Endothelial cell of umbilical vein (primary cell): ENCODE measurements around the gene NF1. TPM values are rescaled to one million over a fixed set of nuclear protein-coding genes. Genes with fewer than 3 reads are reported as not detected.

Experiments used
- BruUV-seq: library from RNA; stranded (reverse); fragments of 400-500 nt; replicated peaks from 2 replicates; lab custom pipeline; 2021; lab: Mats Ljungman, UMichigan
- CTCF ChIA-PET: fragments of 300-600, 350-600 bp; sonication (Branson Sonifier 250); formaldehyde crosslinking; loops from one replicate; lab custom pipeline; 2021; ENCODE audit warnings: antibody characterized with exemption, inconsistent platforms; lab: Charles Lee
- POLR2A ChIA-PET: fragments of 300-600, 350-600 bp; sonication (Branson Sonifier 250); formaldehyde crosslinking; loops from one replicate; lab custom pipeline; 2021; ENCODE audit warnings: antibody characterized with exemption, inconsistent platforms; lab: Charles Lee
- DNase-seq: peaks from one replicate; pipeline ENCODE4 v3.0.0-alpha.2; 2011; ENCODE audit warnings: low read depth, low spot score
- FAIRE-seq: peaks from 2 replicates; lab custom pipeline; 2011; peaks lifted over from hg19 to GRCh38; lab: Jason Lieb, UNC
- H2AFZ ChIP-seq: 2 replicates; pipeline ENCODE4 v1.6.0; 2012; ENCODE audit warnings: low read depth, low read length, control low read depth, inconsistent platforms
- H3K27ac ChIP-seq: 2 replicates; pipeline ENCODE4 v1.5.1; 2011; ENCODE audit warnings: low read depth, mild to moderate bottlenecking, control low read depth, low read length, moderate library complexity; ENCODE audit not compliant: insufficient read depth
- H3K27me3 ChIP-seq, 2 experiments: 2 replicates each; pipeline versions ENCODE4 v1.6.0 to v1.6.1; 2011; ENCODE audit warnings: low read length in 2 of 2, mixed read lengths in 1 of 2; ENCODE audit not compliant: control insufficient read depth in 2 of 2, insufficient read depth in 2 of 2
- H3K36me3 ChIP-seq, 2 experiments: 2 replicates in 1 of 2; 3 replicates in 1 of 2; pipeline ENCODE4 v1.5.1; 2011; ENCODE audit warnings: low read length in 2 of 2, mild to moderate bottlenecking in 1 of 2, moderate library complexity in 1 of 2; ENCODE audit not compliant: control insufficient read depth in 2 of 2, insufficient read depth in 2 of 2; ENCODE audit errors: extremely low read depth in 1 of 2
- H3K4me1 ChIP-seq: 3 replicates; pipeline ENCODE4 v1.5.1; 2011; ENCODE audit warnings: mild to moderate bottlenecking, low read length; ENCODE audit not compliant: control insufficient read depth, insufficient read depth; ENCODE audit errors: extremely low read depth
- H3K4me2 ChIP-seq: 2 replicates; pipeline ENCODE4 v1.6.1; 2011; ENCODE audit warnings: low read length, control low read depth, mixed read lengths; ENCODE audit not compliant: insufficient read depth
- H3K4me3 ChIP-seq, 3 experiments: fragments of 200-600 bp in 1 of 3; sonication (generic), shearing (Covaris generic) in 1 of 3; replicated peaks in 1 of 3; 2 replicates each; pipeline ENCODE4 v1.5.1; 2011 to 2016; ENCODE audit warnings: control low read depth in 3 of 3, low read length in 3 of 3, mild to moderate bottlenecking in 2 of 3, inconsistent platforms in 1 of 3, low read depth in 1 of 3, moderate library complexity in 1 of 3; ENCODE audit not compliant: insufficient read depth in 1 of 3
- H3K79me2 ChIP-seq: 2 replicates; pipeline ENCODE4 v1.6.0; 2012; ENCODE audit warnings: low read length, inconsistent platforms; ENCODE audit not compliant: control insufficient read depth, insufficient read depth
- H3K9ac ChIP-seq: replicated peaks from 2 replicates; pipeline ENCODE3; 2011; ENCODE audit warnings: low read length, control low read depth; ENCODE audit not compliant: insufficient read depth; ENCODE audit errors: extremely low read depth
- H3K9me1 ChIP-seq: replicated peaks from 3 replicates; pipeline ENCODE4 v1.6.0; 2011; ENCODE audit warnings: mild to moderate bottlenecking, low read length; ENCODE audit not compliant: control insufficient read depth, insufficient read depth; ENCODE audit errors: extremely low read depth
- H3K9me3 ChIP-seq: replicated peaks from 2 replicates; pipeline ENCODE4 v1.5.1; 2012; ENCODE audit warnings: low read length, inconsistent platforms; ENCODE audit not compliant: control insufficient read depth, insufficient read depth
- H4K20me1 ChIP-seq: replicated peaks from 2 replicates; pipeline ENCODE3; 2011; ENCODE audit warnings: mild to moderate bottlenecking, low read length; ENCODE audit not compliant: control insufficient read depth, insufficient read depth; ENCODE audit errors: extremely low read depth
- EZH2 ChIP-seq: IDR thresholded peaks from 2 replicates; pipeline ENCODE4 v1.6.1; 2012; ENCODE audit warnings: borderline replicate concordance, low read depth, mild to moderate bottlenecking, moderate library complexity, low read length, inconsistent platforms; ENCODE audit not compliant: severe bottlenecking
- FOS ChIP-seq: IDR thresholded peaks from 2 replicates; pipeline ENCODE4 v1.6.1; 2011; ENCODE audit warnings: mild to moderate bottlenecking, low read length, moderate library complexity, borderline replicate concordance; ENCODE audit not compliant: insufficient read depth
- GATA2 ChIP-seq: IDR thresholded peaks from 2 replicates; pipeline ENCODE4 v1.7.0; 2011; ENCODE audit warnings: low read depth, mild to moderate bottlenecking, moderate library complexity, mixed read lengths, low read length; ENCODE audit not compliant: insufficient read length, insufficient read depth
- JUN ChIP-seq: IDR thresholded peaks from 2 replicates; pipeline ENCODE4 v1.6.1; 2011; ENCODE audit warnings: borderline replicate concordance, low read depth; ENCODE audit not compliant: insufficient read length, insufficient read depth
- MAX ChIP-seq: IDR thresholded peaks from 2 replicates; pipeline ENCODE4 v1.6.1; 2011; ENCODE audit not compliant: insufficient read depth, insufficient read length
- MYC ChIP-seq: IDR thresholded peaks from one replicate; pipeline ENCODE4 v1.6.1; 2011; ENCODE audit warnings: mild to moderate bottlenecking, low read depth, low read length
- POLR2A ChIP-seq: IDR thresholded peaks from 2 replicates; pipeline ENCODE4 v1.6.1; 2012; ENCODE audit warnings: low read depth, mild to moderate bottlenecking, control low read depth, low read length
- POLR2AphosphoS5 ChIP-seq: IDR thresholded peaks from 2 replicates; pipeline ENCODE4 v1.6.1; 2012; ENCODE audit warnings: low read depth, mild to moderate bottlenecking, control low read depth, low read length, moderate library complexity; ENCODE audit not compliant: insufficient read depth
- dilution Hi-C: fragments of 300-500 bp; cut with MboI; formaldehyde crosslinking; loops from one replicate; pipeline ENCODE4 v1.15.0; 2019; ENCODE audit warnings: low sequenced_read_pairs; ENCODE audit not compliant: extremely low pct_ligation_motif_present
- intact Hi-C: fragments of 100-400 bp; cut with micrococcal nuclease; formaldehyde crosslinking; loops from one replicate; pipeline ENCODE4 v1.10.0; 2022
- polyA plus RNA-seq, 4 experiments: library from polyadenylated mRNA; depleted of rRNA in 3 of 4; stranded (reverse) in 3 of 4; unstranded in 1 of 4; fragments of >200 nt; gene quantifications; 2 replicates each; pipeline versions ENCODE4 v1.2.1 to v1.2.3, GENCODE V29; 2011 to 2012; ENCODE audit warnings: missing spikeins in 1 of 4
- total RNA-seq: library from RNA; stranded (reverse); gene quantifications from 2 replicates; pipeline ENCODE4 v1.2.3, GENCODE V29; 2021
- TF ChIP-seq, protein P1 (sequence below), 2 donors: IDR thresholded peaks; 1 replicate in 1 of 2; 2 replicates in 1 of 2; pipeline ENCODE4 v1.5.1; 2011; ENCODE audit warnings: low read length in 2 of 2, mild to moderate bottlenecking in 2 of 2, moderate library complexity in 2 of 2, control low read depth in 1 of 2, inconsistent platforms in 1 of 2, low read depth in 1 of 2; ENCODE audit not compliant: insufficient read depth in 1 of 2; ENCODE audit errors: extremely low read depth in 1 of 2

NF1 gene
- total and polyA plus RNA-seq, 2 donors (not counting 3 experiments of a cell fraction or from before 2014, with no cell fraction given), result 13.7 to 42.4 TPM

DNA sequence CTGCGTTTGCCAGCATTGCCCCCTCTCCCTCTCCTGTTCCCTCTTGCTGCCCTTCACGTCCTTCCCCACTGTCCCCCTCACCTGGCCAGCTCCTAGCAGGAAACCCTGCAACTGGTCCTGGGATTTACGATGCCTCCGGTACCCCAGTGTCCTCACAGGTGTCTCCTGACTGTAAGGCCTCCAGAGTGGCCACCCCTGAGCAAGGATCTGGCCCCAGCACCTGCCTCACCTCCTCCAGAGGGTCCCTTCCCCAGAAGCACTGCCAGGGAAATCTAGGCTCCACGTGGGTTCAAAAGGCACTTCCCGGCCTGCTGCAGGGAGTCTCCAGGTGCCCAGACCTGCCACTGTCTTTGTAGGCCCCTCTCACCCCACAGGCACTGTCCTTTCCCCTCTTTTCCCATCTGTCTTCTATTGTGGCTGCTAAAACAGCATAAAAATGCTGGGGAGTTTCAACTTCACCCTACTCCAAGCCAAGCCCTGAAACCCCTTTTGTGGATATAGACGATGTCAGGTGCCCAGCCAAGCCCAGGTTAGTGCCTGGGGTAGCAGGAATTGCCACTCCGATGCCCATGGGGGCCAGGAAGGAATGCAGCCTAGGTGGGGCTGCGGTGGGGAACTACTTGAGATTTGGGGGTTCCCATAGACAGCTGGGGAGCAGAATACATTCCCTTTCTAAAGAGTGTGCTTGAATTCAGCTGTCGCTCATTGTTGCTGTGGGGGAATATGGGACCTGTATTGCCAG, 322.4 kb downstream of the NF1 start:
- FAIRE-seq (no peak), DNase-seq (no peak)
- Histone ChIP-seq H3K9me3 (no peaks in the 10 kb centered on the region), H3K27ac (no peak overlapping the region), H4K20me1 (no peaks in the 10 kb centered on the region), H3K79me2 (no peaks in the 10 kb centered on the region), H3K27me3 (peaks cover 3 to 5% of the 10 kb centered on the region in 2 experiments), H3K9me1 (no peaks in the 10 kb centered on the region), H3K4me1 (no peaks in the 10 kb centered on the region), H3K36me3 (no peaks in the 10 kb centered on the region), H3K4me2 (no peak overlapping the region), H2AFZ (no peak overlapping the region), H3K9ac (no peak overlapping the region), H3K4me3 (no peak overlapping the region)
- TF ChIP-seq EZH2, result no peak
- ChIA-PET CTCF (no interaction called here), POLR2A (no interaction called here)
- no TSS peak for BruUV-seq
- intact Hi-C loops, result no loop called here
- dilution Hi-C loops, result no loop called here

GRCh38 chr17:31418773-31419350, 324.1 kb downstream of the NF1 start:
- Histone ChIP-seq H3K9me1 (no peaks in the 10 kb centered on the region), H3K27me3 (peaks cover 2% of the 10 kb centered on the region in 2 experiments), H3K9ac (no peak overlapping the region), H3K36me3 (no peaks in the 10 kb centered on the region), H3K27ac (no peak overlapping the region), H2AFZ (no peak overlapping the region), H3K4me3 (no peak overlapping the region), H4K20me1 (no peaks in the 10 kb centered on the region), H3K4me2 (no peak overlapping the region), H3K9me3 (no peaks in the 10 kb centered on the region), H3K79me2 (no peaks in the 10 kb centered on the region), H3K4me1 (no peaks in the 10 kb centered on the region)
- CTCF ChIA-PET, result no interaction called here
- DNase-seq (no peak), FAIRE-seq (no peak)
- dilution Hi-C loops (no loop called here), intact Hi-C loops (no loop called here)
- no peak for TF ChIP-seq GATA2
- TF ChIP-seq FOS, result no peak
- no peak for TF ChIP-seq MAX
- no peak for TF ChIP-seq POLR2A
- TF ChIP-seq, protein P1, sequence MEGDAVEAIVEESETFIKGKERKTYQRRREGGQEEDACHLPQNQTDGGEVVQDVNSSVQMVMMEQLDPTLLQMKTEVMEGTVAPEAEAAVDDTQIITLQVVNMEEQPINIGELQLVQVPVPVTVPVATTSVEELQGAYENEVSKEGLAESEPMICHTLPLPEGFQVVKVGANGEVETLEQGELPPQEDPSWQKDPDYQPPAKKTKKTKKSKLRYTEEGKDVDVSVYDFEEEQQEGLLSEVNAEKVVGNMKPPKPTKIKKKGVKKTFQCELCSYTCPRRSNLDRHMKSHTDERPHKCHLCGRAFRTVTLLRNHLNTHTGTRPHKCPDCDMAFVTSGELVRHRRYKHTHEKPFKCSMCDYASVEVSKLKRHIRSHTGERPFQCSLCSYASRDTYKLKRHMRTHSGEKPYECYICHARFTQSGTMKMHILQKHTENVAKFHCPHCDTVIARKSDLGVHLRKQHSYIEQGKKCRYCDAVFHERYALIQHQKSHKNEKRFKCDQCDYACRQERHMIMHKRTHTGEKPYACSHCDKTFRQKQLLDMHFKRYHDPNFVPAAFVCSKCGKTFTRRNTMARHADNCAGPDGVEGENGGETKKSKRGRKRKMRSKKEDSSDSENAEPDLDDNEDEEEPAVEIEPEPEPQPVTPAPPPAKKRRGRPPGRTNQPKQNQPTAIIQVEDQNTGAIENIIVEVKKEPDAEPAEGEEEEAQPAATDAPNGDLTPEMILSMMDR (IDR thresholded peaks at IDR 0.05; ENCODE audit: extremely low read depth in 1 of 2, insufficient read depth in 1 of 2, low read depth in 1 of 2, low read length in 2 of 2), result no peak
- no peak for TF ChIP-seq JUN
- no peak for TF ChIP-seq POLR2AphosphoS5
- TF ChIP-seq MYC, result no peak
- TF ChIP-seq EZH2, result no peak
- POLR2A ChIA-PET, result no interaction called here
- no TSS peak for BruUV-seq
